ENCODE measurements around the gene NPC1.
A peak's percentile ranks its signal among the peaks of the same experiment; 100 is the strongest.
"Not testable (repeated sequence)": the region's sequence is repeated elsewhere in the genome, so short reads cannot be mapped to it uniquely, and the experiment has no call there.

The NPC1 gene

DNA sequence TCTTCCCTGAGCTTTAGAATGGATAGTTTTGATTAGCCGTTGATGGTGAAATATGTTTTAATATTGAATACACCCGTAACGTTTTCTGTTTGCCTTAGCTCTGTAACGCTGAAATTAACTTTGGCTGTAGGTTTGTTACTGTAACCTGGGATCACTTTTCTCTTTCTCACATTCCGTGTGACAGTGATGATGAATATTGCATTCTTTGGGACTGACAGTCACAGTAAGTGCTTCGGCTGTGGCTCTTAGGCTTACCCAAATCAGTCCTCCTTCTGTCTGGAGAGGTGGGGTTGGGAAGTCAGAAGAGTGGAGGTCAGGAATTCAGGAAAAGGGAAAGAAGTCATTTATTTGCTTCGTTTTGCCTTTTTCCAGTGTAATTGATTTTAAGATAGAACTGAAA lies 65.0 kb downstream of the NPC1 start:
- no peak for DNase-seq (ENCODE audit: low read depth)

GRCh38 chr18:23519734-23520133 lies 66.6 kb downstream of the NPC1 start:
- DNase-seq (ENCODE audit: low read depth) = no peak

DNA sequence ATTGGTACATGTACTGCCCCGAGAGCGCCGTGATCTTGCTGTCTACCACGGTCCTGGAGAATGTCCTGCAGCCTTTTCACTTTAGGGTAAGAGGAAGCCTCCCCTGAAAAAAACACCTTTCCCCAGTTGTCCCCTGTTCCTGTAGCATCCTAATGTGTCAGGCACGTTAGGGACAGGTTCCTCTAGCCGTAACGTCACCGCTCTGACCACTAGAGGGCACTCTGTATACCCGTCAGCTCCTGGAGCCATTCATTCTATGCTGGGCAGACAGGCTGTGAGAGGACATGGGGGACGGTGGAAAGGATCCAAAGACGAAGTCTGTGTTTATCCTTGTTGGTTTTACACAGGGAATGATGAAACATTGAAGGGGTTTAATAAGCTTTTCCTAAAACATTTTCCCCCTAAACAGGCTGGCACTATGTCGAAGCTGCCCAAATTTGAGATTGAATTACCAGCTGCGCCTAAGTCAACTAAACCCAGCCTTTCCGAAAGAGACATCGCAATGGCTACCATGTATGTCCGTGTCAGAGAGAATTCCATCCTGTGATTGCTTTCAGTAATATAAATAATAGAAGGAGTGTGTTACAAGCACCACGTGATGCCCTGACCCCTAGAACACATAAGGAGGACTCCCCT lies 70.3 kb downstream of the NPC1 start:
- DNase-seq (ENCODE audit: low read depth) = peak; percentile 38

DNA sequence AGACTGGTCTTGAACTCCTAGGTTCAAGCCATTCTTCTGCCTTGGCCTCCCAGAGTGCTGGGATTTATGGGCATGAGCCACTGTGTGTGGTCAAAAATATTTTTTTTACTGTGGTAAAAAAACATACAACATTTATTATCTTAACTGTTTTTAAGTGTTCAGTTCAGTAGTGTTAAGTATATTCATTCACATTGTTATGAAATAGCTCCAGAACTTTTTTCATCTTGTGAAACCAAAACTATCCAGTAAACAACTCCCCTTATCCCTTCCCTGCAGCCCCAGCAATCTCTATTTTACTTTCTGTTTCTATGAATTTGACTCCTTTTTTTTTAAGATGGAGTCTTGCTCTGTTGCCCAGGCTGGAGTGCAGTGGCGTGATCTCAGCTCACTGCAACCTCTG lies 73.7 kb downstream of the NPC1 start:
- DNase-seq (ENCODE audit: low read depth) = no peak

GRCh38 chr18:23512216-23512615 lies 74.1 kb downstream of the NPC1 start:
- not testable (repeated sequence) for DNase-seq (ENCODE audit: low read depth)

DNA sequence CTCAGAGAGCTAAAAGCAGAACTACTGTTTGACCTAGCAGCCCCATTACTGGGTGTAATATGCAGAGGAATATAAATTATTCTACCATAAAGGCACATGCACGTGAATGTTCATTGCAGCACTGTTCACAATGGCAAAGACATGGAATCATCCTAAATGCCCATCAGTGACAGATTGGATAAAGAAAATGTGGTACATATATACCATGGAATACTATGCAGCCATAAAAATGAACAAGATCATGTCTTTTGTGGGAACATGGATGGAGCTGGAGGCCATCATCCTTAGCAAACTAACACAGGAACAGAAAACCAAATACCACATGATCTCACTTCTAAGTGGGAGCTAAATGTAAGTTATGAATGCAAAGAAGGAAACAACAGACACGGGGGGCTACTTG lies 75.4 kb downstream of the NPC1 start:
- DNase-seq (ENCODE audit: low read depth) = not testable (repeated sequence)

GRCh38 chr18:23506393-23506792 lies 79.9 kb downstream of the NPC1 start:
- DNase-seq (ENCODE audit: low read depth) = no peak

DNA sequence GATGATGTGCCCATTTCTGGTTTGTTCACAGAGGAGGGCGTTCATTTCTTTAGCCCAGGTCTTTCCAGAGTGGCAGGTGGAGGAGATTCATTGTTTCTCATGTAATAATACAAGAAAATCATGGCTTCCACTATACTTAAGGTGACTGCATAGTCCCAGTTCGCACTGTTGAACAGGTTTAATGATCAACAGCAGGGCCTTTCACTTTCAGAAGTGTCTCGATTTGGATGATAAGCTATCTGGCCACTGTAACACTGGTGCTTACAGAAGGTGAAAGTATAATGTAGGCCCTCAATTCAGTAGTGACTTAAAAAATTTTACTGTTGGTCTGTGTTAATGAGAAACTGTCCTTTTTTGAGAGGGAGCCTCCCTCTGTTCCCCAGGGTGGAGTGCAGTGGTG lies 81.6 kb downstream of the NPC1 start:
- no peak for DNase-seq (ENCODE audit: low read depth)

DNA sequence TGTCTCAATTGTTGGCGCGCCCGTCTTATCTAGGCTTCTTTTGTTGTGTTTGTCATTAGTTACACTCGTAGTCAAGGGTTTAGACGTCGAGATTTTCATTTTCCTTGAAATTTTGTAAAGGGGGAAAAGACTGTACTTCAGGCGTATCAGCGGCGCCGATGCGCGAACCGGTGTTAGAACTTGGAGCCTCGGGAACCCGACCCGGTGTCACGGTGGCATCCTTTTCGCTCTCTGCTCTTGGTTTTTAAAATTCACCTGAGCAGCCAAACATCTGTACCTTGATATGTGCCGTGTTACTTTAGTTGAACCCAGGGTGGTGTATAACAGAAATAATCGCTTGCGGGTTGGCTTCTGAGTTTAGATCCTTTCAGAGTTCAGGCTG lies 82.4 kb downstream of the NPC1 start:
- no peak for DNase-seq (ENCODE audit: low read depth)

DNA sequence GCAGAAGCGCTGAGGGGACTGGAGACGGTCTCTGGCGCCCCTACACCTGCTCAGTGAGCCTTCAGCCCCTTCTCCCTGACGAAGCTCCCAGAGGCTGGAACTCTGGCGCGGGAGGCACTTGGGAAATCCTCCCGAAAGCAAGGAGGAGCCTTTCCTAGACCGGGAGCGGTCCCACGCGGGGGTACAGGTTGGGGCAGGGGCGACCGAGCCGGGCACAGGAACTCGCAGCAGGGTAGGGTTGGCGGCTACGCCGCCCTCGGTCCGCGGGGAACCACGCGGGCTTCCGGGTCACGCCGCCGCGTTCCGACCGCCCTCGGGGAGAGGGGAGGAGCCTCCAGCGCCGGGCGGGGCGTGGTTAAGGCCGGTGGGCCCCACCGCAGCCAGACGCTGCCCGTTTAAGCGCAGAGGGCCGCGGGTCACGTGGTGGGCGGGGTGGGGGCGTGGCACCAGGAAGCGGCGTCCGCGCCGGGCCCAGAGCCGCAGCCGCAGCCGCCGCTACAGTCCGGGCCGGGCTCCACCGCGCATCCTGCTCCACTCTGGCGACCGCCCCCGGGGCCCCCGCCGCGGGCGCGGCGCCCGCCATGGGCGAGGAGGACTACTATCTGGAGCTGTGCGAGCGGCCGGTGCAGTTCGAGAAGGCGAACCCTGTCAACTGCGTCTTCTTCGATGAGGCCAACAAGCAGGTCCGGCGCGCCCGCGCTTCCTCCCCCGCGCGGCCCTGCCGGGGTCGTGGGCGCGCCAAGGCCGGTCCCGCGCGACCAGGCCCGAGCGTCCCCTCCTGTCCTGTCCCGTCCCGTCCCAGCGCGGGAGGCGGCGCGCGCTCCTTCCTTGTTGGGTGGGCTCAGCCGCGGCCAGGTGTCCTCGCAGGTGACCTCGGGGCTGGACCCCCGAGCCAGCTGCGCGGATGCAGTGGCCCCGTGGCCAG lies 83.0 kb downstream of the NPC1 start, which contains the start of gene RMC1:
Gene RMC1 (plus strand): TSS at position 474 of the 925 bp plus-strand sequence. CDS start 108 bp downstream, at position 582.
- peak; percentile 99 for DNase-seq (ENCODE audit: low read depth)

- DNase-seq (ENCODE audit: low read depth) = no peak
These were observed 83.7 kb downstream of the NPC1 start for GRCh38 chr18:23502516-23503037.

DNA sequence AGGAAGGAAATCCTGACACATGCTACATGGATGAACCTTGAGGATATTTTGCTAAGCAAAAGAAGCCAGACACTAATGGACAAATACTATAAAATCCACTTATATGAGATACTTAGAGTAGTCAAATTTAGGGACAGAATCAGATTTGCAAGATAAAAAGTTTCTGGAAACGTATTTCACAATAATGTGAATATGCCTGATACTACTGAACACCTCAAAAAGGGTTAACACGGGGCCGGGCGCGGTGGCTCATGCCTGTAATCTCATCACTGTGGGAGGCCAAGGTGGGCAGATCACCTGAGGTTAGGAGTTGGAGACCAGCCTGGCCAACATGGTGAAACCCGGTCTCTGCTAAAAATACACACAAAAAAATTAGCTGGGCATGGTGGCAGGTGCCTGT lies 84.7 kb downstream of the NPC1 start:
- DNase-seq (ENCODE audit: low read depth) = no peak

GRCh38 chr18:23499291-23499781 lies 87.0 kb downstream of the NPC1 start:
- DNase-seq (ENCODE audit: low read depth) = no peak

DNA sequence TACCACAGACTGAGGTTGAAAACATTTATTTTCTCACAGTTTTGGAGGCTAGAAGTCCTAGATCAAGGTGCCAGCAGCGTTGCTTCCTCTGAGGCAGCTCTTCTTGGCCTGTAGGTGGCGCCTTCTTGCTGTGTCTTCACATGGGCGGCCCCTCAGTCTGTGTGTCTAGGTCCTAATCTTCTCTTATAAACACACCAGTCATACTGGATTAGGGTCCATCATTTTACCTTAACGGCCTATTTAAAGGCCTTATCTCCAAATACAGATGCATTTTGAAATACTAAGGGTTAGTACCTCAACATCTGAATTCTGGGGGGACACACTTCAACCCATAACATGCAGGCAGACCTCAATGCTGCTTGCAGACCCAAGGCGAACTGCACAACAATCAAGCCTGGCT lies 87.4 kb downstream of the NPC1 start:
- DNase-seq (ENCODE audit: low read depth) = peak; percentile 24

- no peak for DNase-seq (ENCODE audit: low read depth)
These were observed 88.2 kb downstream of the NPC1 start for GRCh38 chr18:23498117-23498516.

- DNase-seq (ENCODE audit: low read depth) = no peak
These were observed 90.4 kb downstream of the NPC1 start for GRCh38 chr18:23495723-23496440.

GRCh38 chr18:23494992-23495391 lies 91.3 kb downstream of the NPC1 start:
- DNase-seq (ENCODE audit: low read depth) = no peak

DNA sequence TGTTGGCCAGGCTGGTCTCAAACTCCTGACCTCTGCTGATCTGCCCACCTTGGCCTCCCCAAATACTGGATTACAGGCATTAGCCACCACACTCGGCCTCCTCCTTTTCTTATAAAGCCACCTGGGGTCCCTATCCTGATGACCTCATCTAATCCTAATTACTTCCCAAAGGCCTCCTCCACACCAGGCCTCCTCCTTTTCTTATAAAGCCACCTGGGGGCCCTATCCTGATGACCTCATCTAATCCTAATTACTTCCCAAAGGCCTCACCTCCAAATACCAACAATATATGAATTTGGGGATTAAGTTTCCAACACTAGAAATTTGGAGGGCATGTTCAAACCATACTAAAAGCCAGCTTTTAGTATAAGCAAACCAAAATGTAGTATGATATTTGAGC lies 92.7 kb downstream of the NPC1 start:
- no peak for DNase-seq (ENCODE audit: low read depth)

GRCh38 chr18:23489586-23489985 lies 96.7 kb downstream of the NPC1 start:
- DNase-seq (ENCODE audit: low read depth) = not testable (repeated sequence)

DNA sequence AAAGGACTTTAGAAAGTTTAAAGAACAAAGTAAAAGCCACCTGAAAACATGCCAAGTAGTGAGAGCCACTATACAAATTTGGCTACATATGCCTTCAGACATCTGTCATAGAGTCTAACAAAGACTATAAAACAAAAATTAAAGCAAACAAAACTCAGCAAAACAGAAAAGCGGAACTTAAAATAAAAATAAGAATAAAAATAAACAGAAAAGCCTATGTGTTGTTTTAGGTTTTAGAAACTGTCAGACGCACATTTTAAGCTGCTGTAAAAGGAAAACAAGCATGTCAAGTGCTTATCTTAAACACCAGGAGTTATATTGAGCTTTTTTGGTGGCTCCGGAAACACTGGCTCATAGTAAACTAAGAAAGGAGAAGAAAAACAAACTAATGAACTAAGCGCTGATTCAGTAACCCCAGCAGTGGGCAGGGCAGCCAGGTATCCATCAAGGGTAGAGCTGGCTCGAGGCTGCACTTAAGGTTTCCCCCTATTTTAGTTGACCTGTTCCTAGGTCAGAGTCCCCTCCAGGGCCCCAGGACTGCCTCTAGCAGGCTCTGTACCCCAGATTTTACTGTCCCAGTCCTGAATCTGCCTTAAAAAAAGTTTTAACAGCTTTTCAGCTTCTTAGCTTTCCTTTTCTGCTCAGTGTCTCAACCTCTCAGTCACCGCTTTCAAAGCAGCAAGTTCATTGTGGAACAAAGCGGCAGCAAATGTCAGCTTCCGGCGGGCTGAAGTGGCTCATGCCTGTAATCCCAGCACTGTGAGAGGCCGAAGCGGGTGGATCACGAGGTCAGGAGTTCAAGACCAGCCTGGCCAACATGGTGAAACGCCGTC lies 98.4 kb downstream of the NPC1 start:
- no peak for DNase-seq (ENCODE audit: low read depth)

- no peak for DNase-seq (ENCODE audit: low read depth)
These were observed 100.9 kb downstream of the NPC1 start for GRCh38 chr18:23485386-23485785.

All from stimulated activated CD8-positive, alpha-beta memory T cell treated with anti-CD3 and anti-CD28 coated beads, Interleukin-15, amount 100 ng/mL, for 24 hours (primary cell).